Measurements from ENCODE around the gene SSX2IP.

DNA sequence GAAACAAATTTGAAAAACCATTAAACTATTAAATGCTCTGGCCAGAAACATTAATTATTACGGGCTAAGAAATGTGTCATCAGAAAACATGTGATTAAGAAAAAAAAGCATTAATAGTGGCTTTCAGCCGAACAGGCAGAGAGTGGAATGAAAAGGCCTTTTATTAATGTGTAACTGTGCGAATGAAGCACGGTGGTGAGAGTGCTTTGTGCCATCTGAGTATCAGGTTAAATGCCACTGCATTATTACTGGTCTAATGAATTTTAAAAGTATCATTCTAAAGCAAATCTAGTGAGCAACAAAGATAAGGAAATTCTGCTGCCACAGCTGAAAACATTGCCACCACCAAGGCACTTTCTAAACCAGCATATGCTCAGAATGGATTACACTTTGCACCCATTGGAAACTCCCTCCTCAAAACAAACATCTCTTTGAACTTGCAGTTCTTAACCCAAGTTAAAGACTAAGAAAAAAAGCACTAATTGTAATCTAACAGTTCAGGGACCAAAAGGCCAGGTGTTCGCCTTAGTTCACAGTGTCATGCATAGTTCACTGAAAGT, 30.0 kb upstream of the SSX2IP start:
- TF ChIP-seq, protein P1, sequence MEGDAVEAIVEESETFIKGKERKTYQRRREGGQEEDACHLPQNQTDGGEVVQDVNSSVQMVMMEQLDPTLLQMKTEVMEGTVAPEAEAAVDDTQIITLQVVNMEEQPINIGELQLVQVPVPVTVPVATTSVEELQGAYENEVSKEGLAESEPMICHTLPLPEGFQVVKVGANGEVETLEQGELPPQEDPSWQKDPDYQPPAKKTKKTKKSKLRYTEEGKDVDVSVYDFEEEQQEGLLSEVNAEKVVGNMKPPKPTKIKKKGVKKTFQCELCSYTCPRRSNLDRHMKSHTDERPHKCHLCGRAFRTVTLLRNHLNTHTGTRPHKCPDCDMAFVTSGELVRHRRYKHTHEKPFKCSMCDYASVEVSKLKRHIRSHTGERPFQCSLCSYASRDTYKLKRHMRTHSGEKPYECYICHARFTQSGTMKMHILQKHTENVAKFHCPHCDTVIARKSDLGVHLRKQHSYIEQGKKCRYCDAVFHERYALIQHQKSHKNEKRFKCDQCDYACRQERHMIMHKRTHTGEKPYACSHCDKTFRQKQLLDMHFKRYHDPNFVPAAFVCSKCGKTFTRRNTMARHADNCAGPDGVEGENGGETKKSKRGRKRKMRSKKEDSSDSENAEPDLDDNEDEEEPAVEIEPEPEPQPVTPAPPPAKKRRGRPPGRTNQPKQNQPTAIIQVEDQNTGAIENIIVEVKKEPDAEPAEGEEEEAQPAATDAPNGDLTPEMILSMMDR (IDR thresholded peaks at IDR 0.05) = no peak
- no peak for TF ChIP-seq ZFX (IDR thresholded peaks at IDR 0.05; ENCODE audit: borderline replicate concordance)

Measured in 22Rv1 (cell line).